Measurements from ENCODE around the gene ZNF488. TPM values are rescaled to one million over a fixed set of nuclear protein-coding genes. Genes with fewer than 3 reads are reported as not detected.

The ZNF488 gene
- total and polyA plus RNA-seq, 10 of the 15 experiments (the other 5 are each of a cell fraction or from before 2014, with no cell fraction given) = not detected

- H2AFZ ChIP-seq (ENCODE audit: control insufficient read depth, low read depth, low read length) = no peak overlapping the region
- no peaks in the 10 kb centered on the region for H3K9me3 ChIP-seq (replicated peaks; ENCODE audit: control insufficient read depth, insufficient read depth, low read length)
- in situ Hi-C loops (cut with MboI) = no loop called here
- ChIA-PET CTCF (interaction anchor here (1.3 to 2.2 kb wide), 3 partner anchors 13 to 34 kb away, joined by 3 to 5 read pairs (median 4); no protein-coding TSS in a partner anchor), SMC1A (ENCODE audit: uncharacterized antibody, unreplicated experiment) (interaction anchor here (2.1 kb wide), 1 partner anchor 11 kb away, joined by 5 read pairs; no protein-coding TSS in a partner anchor), POLR2A (no interaction called here), RAD21 (ENCODE audit: unreplicated experiment) (no interaction called here)
- FAIRE-seq (no peak), DNase-seq (ENCODE audit: low read depth, low spot score) (no peak), ATAC-seq (no peak)
- no peak overlapping the region for H3K27ac ChIP-seq (ENCODE audit: control insufficient read depth, insufficient read depth)
- BruUV-seq (replicated peaks) = no TSS peak
- no peaks in the 10 kb centered on the region for H3K79me2 ChIP-seq (ENCODE audit: control insufficient read depth, insufficient read depth, low read length)
- H3K4me2 ChIP-seq (ENCODE audit: control insufficient read depth, insufficient read depth) = no peak overlapping the region
- H3K27me3 ChIP-seq (replicated peaks in 1 of 2; ENCODE audit: control insufficient read depth in 2 of 2, insufficient read depth in 2 of 2, low read length in 1 of 2) = peaks cover 0 to 12% of the 10 kb centered on the region in 2 experiments; a peak in 2 of 4 replicates
- H4K20me1 ChIP-seq (ENCODE audit: control insufficient read depth, insufficient read depth) = no peaks in the 10 kb centered on the region
- no peaks in the 10 kb centered on the region for H3K4me1 ChIP-seq (ENCODE audit: control insufficient read depth, insufficient read depth, low read length)
- WGBS (ENCODE audit: insufficient coverage, insufficient replicate concordance, low lambda C conversion rate, missing lambda C conversion rate) = 4% methylated on average over 12 of the region's 12 CpGs
- no peak overlapping the region for H3K9ac ChIP-seq (ENCODE audit: control insufficient read depth, insufficient read depth, low read length)
- no peak overlapping the region for H3K4me3 ChIP-seq
- intact Hi-C loops (cut with micrococcal nuclease; ENCODE audit: unreplicated experiment) = no loop called here
- no peak for TF ChIP-seq ZNF24 (IDR thresholded peaks at IDR 0.05)
- no peak for TF ChIP-seq USF1 (IDR thresholded peaks at IDR 0.05; ENCODE audit: borderline replicate concordance, extremely low read length, insufficient read depth, low read depth, low read length)
- no peak for TF ChIP-seq SREBF1 (IDR thresholded peaks at IDR 0.05; ENCODE audit: low read length)
- no peak for TF ChIP-seq FOXM1 (IDR thresholded peaks at IDR 0.05; ENCODE audit: low read depth, low read length)
- no peak for TF ChIP-seq BRCA1 (IDR thresholded peaks at IDR 0.05; ENCODE audit: low read depth, low read length)
- no peak for TF ChIP-seq EP300 (IDR thresholded peaks at IDR 0.05; ENCODE audit: borderline replicate concordance in 1 of 2, control insufficient read depth in 1 of 2, low read depth in 2 of 2, low read length in 2 of 2)
- no peak for TF ChIP-seq NKRF (conservative IDR thresholded peaks at IDR 0.05)
- no peak for TF ChIP-seq IRF5 (IDR thresholded peaks at IDR 0.05; ENCODE audit: borderline replicate concordance)
- TF ChIP-seq MAX (IDR thresholded peaks at IDR 0.05; ENCODE audit: low read depth, low read length) = no peak
- no peak for TF ChIP-seq GATAD2B (conservative IDR thresholded peaks at IDR 0.05; ENCODE audit: low read depth)
- no peak for TF ChIP-seq REST (IDR thresholded peaks at IDR 0.05; ENCODE audit: low read depth, low read length)
- no peaks in the 10 kb centered on the region for H3K36me3 ChIP-seq (ENCODE audit: control insufficient read depth in 2 of 2, insufficient read depth in 2 of 2, low read length in 1 of 2)
Measured at GRCh38 chr10:47374611-47375536, 9.2 kb downstream of the ZNF488 start.
